HepG2 (cell line): Measurements from ENCODE around the gene PARP2.

Experiments used
- CHD2 ChIP-seq: IDR thresholded peaks from 2 replicates; pipeline ENCODE4 v1.6.1; 2011; ENCODE audit warnings: low read depth, low read length, improper control_type of control experiment
- EZH2 ChIP-seq: conservative IDR thresholded peaks from 2 replicates; pipeline ENCODE4 v1.6.1; 2012; ENCODE audit warnings: mild to moderate bottlenecking, low read depth, low read length, moderate library complexity
- MED1 ChIP-seq: sonication (generic); formaldehyde crosslinking; IDR thresholded peaks from 2 replicates; pipeline ENCODE4 v1.4.0; 2020; ENCODE audit warnings: missing genetic modification reagents
- MXD4 ChIP-seq: IDR thresholded peaks from 2 replicates; pipeline ENCODE4 v1.6.1; 2016; ENCODE audit warnings: mild to moderate bottlenecking, missing biosample characterization, missing genetic modification reagents
- SP2 ChIP-seq: sonication (generic); formaldehyde crosslinking; IDR thresholded peaks from 2 replicates; pipeline ENCODE4 v1.5.1; 2020; ENCODE audit warnings: mild to moderate bottlenecking, missing genetic modification reagents
- YY1 ChIP-seq: IDR thresholded peaks from 2 replicates; pipeline ENCODE4 v1.6.1; 2011; ENCODE audit warnings: low read length, low read depth, moderate library complexity, mild to moderate bottlenecking; ENCODE audit not compliant: insufficient read depth, insufficient replicate concordance
- ZFP91 ChIP-seq: sonication (generic); formaldehyde crosslinking; IDR thresholded peaks from 2 replicates; pipeline ENCODE4 v1.9.0; 2022; ENCODE audit warnings: missing genetic modification reagents, mild to moderate bottlenecking, borderline replicate concordance
- ZKSCAN1 ChIP-seq: fragments of 150-350 bp; IDR thresholded peaks from 2 replicates; pipeline ENCODE4 v1.6.1; 2014; ENCODE audit warnings: low read length
- ZNF136 ChIP-seq: sonication (generic); formaldehyde crosslinking; IDR thresholded peaks from 2 replicates; pipeline ENCODE4 v1.8.1; 2022; ENCODE audit warnings: low read depth, mild to moderate bottlenecking, moderate library complexity, missing genetic modification reagents
- ZZZ3 ChIP-seq: sonication (generic); formaldehyde crosslinking; IDR thresholded peaks from 2 replicates; pipeline ENCODE4 v1.4.0; 2020; ENCODE audit warnings: missing genetic modification reagents, mild to moderate bottlenecking, borderline replicate concordance

DNA sequence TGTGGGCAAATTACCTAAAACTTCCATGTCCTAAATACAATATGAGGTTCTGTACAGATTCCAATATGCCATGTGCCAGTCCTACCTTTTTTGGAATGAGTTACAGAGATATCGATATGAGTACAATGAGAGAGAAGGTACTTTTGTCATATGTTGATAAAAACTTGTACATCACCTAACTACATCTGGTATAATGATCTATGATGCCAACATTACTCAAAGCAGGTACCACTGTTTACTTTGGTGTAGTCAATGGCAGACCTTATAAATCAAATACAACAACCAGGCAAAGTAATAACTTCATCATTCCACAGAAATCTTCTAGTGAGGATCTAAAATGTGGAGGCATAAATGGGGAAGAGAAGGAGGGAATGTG, 57.1 kb downstream of the PARP2 start:
- TF ChIP-seq MED1, result no peak
- TF ChIP-seq ZKSCAN1, result no peak
- no peak for TF ChIP-seq ZZZ3 (CRISPR knock-in tag)
- TF ChIP-seq CHD2, result no peak
- TF ChIP-seq ZNF136 (CRISPR knock-in tag), result no peak
- TF ChIP-seq ZFP91 (CRISPR knock-in tag), result no peak
- TF ChIP-seq MXD4 (CRISPR knock-in tag), result no peak
- TF ChIP-seq SP2 (CRISPR knock-in tag), result no peak
- no peak for TF ChIP-seq EZH2
- TF ChIP-seq YY1, result no peak
